Bronchial epithelial cell (primary cell): Measurements from ENCODE around the gene NCAN. TPM values are rescaled to one million over a fixed set of nuclear protein-coding genes. Genes with fewer than 3 reads are reported as not detected.
A peak's percentile ranks its signal among the peaks of the same experiment; 100 is the strongest.
"Not testable (repeated sequence)": the region's sequence is repeated elsewhere in the genome, so short reads cannot be mapped to it uniquely, and the experiment has no call there.

Experiments
- DNase-seq: peaks from one replicate; pipeline ENCODE4 v3.0.0-alpha.2; 2010; ENCODE audit warnings: low read depth
- FAIRE-seq: peaks from 2 replicates; lab custom pipeline; 2011; peaks lifted over from hg19 to GRCh38; lab: Jason Lieb, UNC
- H3K27me3 ChIP-seq: 2 replicates; pipeline ENCODE4 v1.5.1; 2011; ENCODE audit warnings: low read length; ENCODE audit not compliant: control insufficient read depth, insufficient read depth
- H3K36me3 ChIP-seq: 2 replicates; pipeline ENCODE4 v1.5.1; 2011; ENCODE audit warnings: low read length; ENCODE audit not compliant: control insufficient read depth, insufficient read depth
- H3K4me3 ChIP-seq: 2 replicates; pipeline ENCODE4 v1.5.1; 2011; ENCODE audit warnings: mild to moderate bottlenecking, low read depth, low read length, control low read depth
- total RNA-seq: library from RNA; depleted of rRNA; stranded (reverse); fragments of >200 nt; gene quantifications from 2 replicates; pipeline ENCODE4 v1.2.1, GENCODE V29; 2014
- TF ChIP-seq, protein P1 (sequence below): IDR thresholded peaks from 2 replicates; pipeline ENCODE4 v1.5.1; 2011; ENCODE audit warnings: mild to moderate bottlenecking, moderate library complexity, low read length, control low read depth, inconsistent platforms; ENCODE audit not compliant: insufficient read depth, severe bottlenecking

Gene NCAN
- total RNA-seq, 1 donor from 2014 or later: not detected

DNA sequence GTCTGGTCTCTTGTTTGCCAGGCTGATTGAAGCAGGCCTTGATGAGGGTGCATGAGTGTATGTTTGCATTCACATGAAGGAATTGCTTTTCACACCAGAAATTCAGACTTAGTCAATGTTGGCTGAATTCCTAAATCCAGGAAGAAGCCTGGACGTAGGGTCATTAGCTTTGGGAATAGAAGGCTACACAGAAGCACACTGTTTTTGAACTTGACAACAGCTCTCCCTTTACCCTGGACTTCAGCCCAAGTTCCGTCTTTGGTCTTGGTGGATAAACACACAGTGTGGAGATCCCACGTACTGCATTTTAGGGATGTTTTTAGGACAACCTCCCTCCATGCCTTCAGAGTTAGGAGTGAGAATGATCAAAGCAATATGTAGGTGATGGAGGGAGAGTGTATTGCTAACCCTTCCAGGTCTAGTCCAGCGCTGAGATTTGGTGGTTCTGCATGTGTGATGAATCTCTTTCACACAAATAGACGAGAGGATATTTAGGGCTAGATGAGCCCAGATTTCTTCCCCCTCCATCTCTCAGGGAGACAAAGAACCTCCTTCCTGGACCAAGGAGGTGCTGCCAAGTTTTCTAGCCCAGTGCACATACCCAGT lies 38.5 kb downstream of the NCAN start:
- FAIRE-seq: no peak
- Histone ChIP-seq H3K36me3 (no peaks in the 10 kb centered on the region), H3K4me3 (no peak overlapping the region), H3K27me3 (peaks cover 3% of the 10 kb centered on the region)
- TF ChIP-seq, protein P1, sequence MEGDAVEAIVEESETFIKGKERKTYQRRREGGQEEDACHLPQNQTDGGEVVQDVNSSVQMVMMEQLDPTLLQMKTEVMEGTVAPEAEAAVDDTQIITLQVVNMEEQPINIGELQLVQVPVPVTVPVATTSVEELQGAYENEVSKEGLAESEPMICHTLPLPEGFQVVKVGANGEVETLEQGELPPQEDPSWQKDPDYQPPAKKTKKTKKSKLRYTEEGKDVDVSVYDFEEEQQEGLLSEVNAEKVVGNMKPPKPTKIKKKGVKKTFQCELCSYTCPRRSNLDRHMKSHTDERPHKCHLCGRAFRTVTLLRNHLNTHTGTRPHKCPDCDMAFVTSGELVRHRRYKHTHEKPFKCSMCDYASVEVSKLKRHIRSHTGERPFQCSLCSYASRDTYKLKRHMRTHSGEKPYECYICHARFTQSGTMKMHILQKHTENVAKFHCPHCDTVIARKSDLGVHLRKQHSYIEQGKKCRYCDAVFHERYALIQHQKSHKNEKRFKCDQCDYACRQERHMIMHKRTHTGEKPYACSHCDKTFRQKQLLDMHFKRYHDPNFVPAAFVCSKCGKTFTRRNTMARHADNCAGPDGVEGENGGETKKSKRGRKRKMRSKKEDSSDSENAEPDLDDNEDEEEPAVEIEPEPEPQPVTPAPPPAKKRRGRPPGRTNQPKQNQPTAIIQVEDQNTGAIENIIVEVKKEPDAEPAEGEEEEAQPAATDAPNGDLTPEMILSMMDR: no peak
- DNase-seq: no peak

GRCh38 chr19:19253409-19253808 lies 41.7 kb downstream of the NCAN start:
- H3K27me3 ChIP-seq, H3K4me3 ChIP-seq, DNase-seq, H3K36me3 ChIP-seq: not testable (repeated sequence)
- FAIRE-seq: peak; percentile 18

GRCh38 chr19:19256072-19256969 lies 44.6 kb downstream of the NCAN start:
- TF ChIP-seq, protein P1: no peak
- H3K4me3 ChIP-seq: no peak overlapping the region
- DNase-seq: no peak
- peak; percentile 28 for FAIRE-seq
- H3K36me3 ChIP-seq: no peaks in the 10 kb centered on the region
- H3K27me3 ChIP-seq: peaks cover 7% of the 10 kb centered on the region

- DNase-seq (no peak), FAIRE-seq (no peak)
- TF ChIP-seq, protein P1: no peak
- no peak overlapping the region for H3K4me3 ChIP-seq
- H3K36me3 ChIP-seq: no peaks in the 10 kb centered on the region
- H3K27me3 ChIP-seq: peaks cover 12% of the 10 kb centered on the region
Observed at GRCh38 chr19:19257137-19257536, 45.4 kb downstream of the NCAN start.

- H3K27me3 ChIP-seq: peaks cover 17% of the 10 kb centered on the region
- DNase-seq (no peak), FAIRE-seq (no peak)
- no peaks in the 10 kb centered on the region for H3K36me3 ChIP-seq
- TF ChIP-seq, protein P1: no peak
- H3K4me3 ChIP-seq: no peak overlapping the region
Observed at GRCh38 chr19:19257836-19258588, 46.3 kb downstream of the NCAN start.
